GM21360 (cell line): ENCODE data around the gene ATP8B4.

Experiments used
- ATAC-seq: cut with Tn5 transposase; IDR thresholded peaks from one replicate; pipeline ENCODE4 v1.9.1; 2021; ENCODE audit warnings: mild to moderate bottlenecking, moderate library complexity; ENCODE audit not compliant: unreplicated experiment

ATP8B4 gene

GRCh38 chr15:49901996-49902684, 216.9 kb downstream of the ATP8B4 start:
- no peak for ATAC-seq

GRCh38 chr15:49901321-49901720, 217.7 kb downstream of the ATP8B4 start:
- no peak for ATAC-seq

GRCh38 chr15:49900903-49901235, 218.2 kb downstream of the ATP8B4 start:
- ATAC-seq, result no peak

- no peak for ATAC-seq
Observed at GRCh38 chr15:49900006-49900902, 218.8 kb downstream of the ATP8B4 start.

GRCh38 chr15:49898575-49899283, 220.3 kb downstream of the ATP8B4 start:
- ATAC-seq, result no peak

GRCh38 chr15:49898097-49898496, 220.9 kb downstream of the ATP8B4 start:
- no peak for ATAC-seq

- no peak for ATAC-seq
Observed at GRCh38 chr15:49895347-49896223, 223.4 kb downstream of the ATP8B4 start.

- ATAC-seq, result no peak
Observed at GRCh38 chr15:49890689-49891088, 228.3 kb downstream of the ATP8B4 start.

GRCh38 chr15:49889536-49889935, 229.5 kb downstream of the ATP8B4 start:
- no peak for ATAC-seq

- no peak for ATAC-seq
Observed at GRCh38 chr15:49888734-49889133, 230.3 kb downstream of the ATP8B4 start.

- ATAC-seq, result no peak
Observed at GRCh38 chr15:49888323-49888693, 230.7 kb downstream of the ATP8B4 start.

GRCh38 chr15:49887659-49888322, 231.2 kb downstream of the ATP8B4 start:
- ATAC-seq, result no peak

- ATAC-seq, result no peak
Observed at GRCh38 chr15:49883121-49883520, 235.9 kb downstream of the ATP8B4 start.

GRCh38 chr15:49881866-49882265, 237.2 kb downstream of the ATP8B4 start:
- no peak for ATAC-seq

- no peak for ATAC-seq
Observed at GRCh38 chr15:49881433-49881832, 237.6 kb downstream of the ATP8B4 start.

- ATAC-seq, result no peak
Observed at GRCh38 chr15:49877873-49878521, 241.0 kb downstream of the ATP8B4 start.

- ATAC-seq, result no peak
Observed at GRCh38 chr15:49877117-49877872, 241.7 kb downstream of the ATP8B4 start.

- no peak for ATAC-seq
Observed at GRCh38 chr15:49876401-49877038, 242.5 kb downstream of the ATP8B4 start.
